ES-I3 (cell line): ENCODE measurements around the gene RBM39.

Source experiments
- H3K36me3 ChIP-seq: 2 replicates; pipeline ENCODE4 v1.6.1; 2013; ENCODE audit warnings: mild to moderate bottlenecking, low read length, control low read depth, moderate library complexity; ENCODE audit not compliant: insufficient read depth
- H3K4me1 ChIP-seq: 2 replicates; pipeline ENCODE4 v1.6.1; 2013; ENCODE audit warnings: mild to moderate bottlenecking, control low read depth, low read length; ENCODE audit not compliant: insufficient read depth
- H3K9ac ChIP-seq: 2 replicates; pipeline ENCODE4 v1.6.1; 2013; ENCODE audit warnings: low read depth, mild to moderate bottlenecking, low read length, moderate library complexity
- H3K9me3 ChIP-seq: 2 replicates; pipeline ENCODE4 v1.6.1; 2013; ENCODE audit warnings: mild to moderate bottlenecking, low read length, moderate library complexity; ENCODE audit not compliant: control insufficient read depth, insufficient read depth

RBM39 gene

DNA sequence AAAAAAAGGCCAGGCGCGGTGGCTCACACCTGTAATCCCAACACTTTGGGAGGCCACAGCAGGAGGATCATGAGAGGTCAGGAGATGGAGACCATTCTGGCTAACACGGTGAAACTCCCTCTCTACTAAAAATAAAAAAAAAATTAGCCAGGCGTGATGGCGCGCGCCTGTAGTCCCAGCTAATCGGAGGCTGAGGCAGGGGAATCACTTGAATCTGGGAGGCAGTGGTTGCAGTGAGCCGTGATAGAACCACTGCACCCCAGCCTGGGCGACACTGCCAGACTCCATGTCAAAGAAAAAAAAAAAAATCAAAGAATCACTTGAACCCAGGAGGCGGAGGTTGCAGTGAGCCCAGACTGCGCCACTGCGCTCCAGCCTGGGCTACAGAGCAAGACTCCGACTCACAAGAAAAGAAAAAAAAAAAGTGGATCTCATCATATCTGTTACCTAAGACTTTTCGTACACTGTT lies 4.2 kb downstream of the RBM39 start:
- no peak overlapping the region for H3K9ac ChIP-seq
- H3K9me3 ChIP-seq = no peaks in the 10 kb centered on the region
- peaks cover 3% of the 10 kb centered on the region; the same call in 1 of the 2 replicates for H3K4me1 ChIP-seq
- H3K36me3 ChIP-seq = peaks cover 48% of the 10 kb centered on the region

GRCh38 chr20:35735826-35736470 lies 6.1 kb downstream of the RBM39 start:
- H3K36me3 ChIP-seq = peaks cover 65% of the 10 kb centered on the region
- H3K4me1 ChIP-seq = peaks cover 3% of the 10 kb centered on the region; the same call in 1 of the 2 replicates
- no peak overlapping the region for H3K9ac ChIP-seq
- H3K9me3 ChIP-seq = no peaks in the 10 kb centered on the region

GRCh38 chr20:35734777-35735649 lies 7.0 kb downstream of the RBM39 start:
- H3K9ac ChIP-seq = no peak overlapping the region
- peaks cover 61% of the 10 kb centered on the region for H3K36me3 ChIP-seq
- H3K9me3 ChIP-seq = no peaks in the 10 kb centered on the region
- H3K4me1 ChIP-seq = no peaks in the 10 kb centered on the region

GRCh38 chr20:35734374-35734773 lies 7.7 kb downstream of the RBM39 start:
- H3K4me1 ChIP-seq = no peaks in the 10 kb centered on the region
- no peaks in the 10 kb centered on the region for H3K9me3 ChIP-seq
- H3K9ac ChIP-seq = no peak overlapping the region
- H3K36me3 ChIP-seq = peaks cover 66% of the 10 kb centered on the region

DNA sequence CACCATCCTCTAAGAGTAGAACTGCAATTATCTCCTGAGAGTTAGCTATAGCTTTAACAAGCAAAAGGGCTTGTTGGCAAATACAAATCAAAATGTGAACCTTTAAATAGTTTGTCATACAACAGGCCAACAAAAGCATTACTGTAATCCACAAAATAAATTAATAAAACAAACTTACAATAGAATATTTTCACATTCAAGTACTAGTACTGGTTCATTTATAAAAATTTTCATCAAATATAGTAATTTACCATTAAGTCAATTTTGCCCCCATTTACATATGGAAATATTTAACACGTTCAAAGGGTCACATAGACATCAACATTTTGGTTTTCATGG lies 9.4 kb downstream of the RBM39 start:
- peaks cover 59% of the 10 kb centered on the region for H3K36me3 ChIP-seq
- H3K4me1 ChIP-seq = no peaks in the 10 kb centered on the region
- no peak overlapping the region for H3K9ac ChIP-seq
- H3K9me3 ChIP-seq = no peaks in the 10 kb centered on the region

DNA sequence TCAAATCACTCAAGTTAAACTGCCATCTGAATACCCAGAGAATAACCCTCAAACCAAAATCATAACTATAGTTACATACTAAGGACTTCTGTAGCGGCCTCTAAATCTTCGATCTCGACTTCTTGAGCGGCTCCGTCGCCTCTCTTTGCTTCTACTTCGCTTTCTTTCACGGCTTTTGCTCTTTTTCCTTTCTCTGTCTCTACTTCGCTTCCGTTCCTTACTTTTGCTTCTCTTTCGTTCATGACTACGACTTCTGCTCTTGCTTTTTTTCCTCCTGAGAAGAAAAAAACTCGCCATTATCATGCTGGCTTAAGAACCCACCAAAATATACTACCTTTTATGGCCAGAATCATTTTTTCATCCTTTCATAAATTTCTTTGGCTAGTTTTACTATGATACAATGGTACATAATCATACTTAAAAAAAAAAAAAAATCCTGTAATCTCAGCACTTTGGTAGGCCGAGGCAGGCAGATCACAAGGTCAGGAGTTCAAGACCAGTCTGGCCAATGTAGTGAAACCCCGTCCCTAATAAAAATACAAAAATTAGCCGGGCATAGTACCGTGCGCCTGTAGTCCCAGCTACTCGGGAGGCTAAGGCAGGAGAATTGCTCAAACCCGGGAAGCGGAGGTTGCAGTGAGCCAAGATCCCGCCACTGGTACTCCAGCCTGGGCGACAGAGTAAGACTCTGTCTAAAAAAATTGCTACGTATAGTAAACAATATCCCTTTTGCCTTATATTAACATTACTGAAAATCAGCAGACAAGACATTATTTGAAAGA lies 10.0 kb downstream of the RBM39 start:
- no peaks in the 10 kb centered on the region for H3K4me1 ChIP-seq
- no peak overlapping the region for H3K9ac ChIP-seq
- H3K36me3 ChIP-seq = peaks cover 62% of the 10 kb centered on the region
- no peaks in the 10 kb centered on the region for H3K9me3 ChIP-seq

- H3K36me3 ChIP-seq = peaks cover 67% of the 10 kb centered on the region
- H3K9ac ChIP-seq = no peak overlapping the region
- H3K9me3 ChIP-seq = no peaks in the 10 kb centered on the region
- H3K4me1 ChIP-seq = no peaks in the 10 kb centered on the region
Observed at GRCh38 chr20:35731469-35731788, 10.6 kb downstream of the RBM39 start.

- H3K36me3 ChIP-seq = peaks cover 64% of the 10 kb centered on the region
- H3K9ac ChIP-seq = no peak overlapping the region
Observed at GRCh38 chr20:35730583-35731468, 11.2 kb downstream of the RBM39 start.

DNA sequence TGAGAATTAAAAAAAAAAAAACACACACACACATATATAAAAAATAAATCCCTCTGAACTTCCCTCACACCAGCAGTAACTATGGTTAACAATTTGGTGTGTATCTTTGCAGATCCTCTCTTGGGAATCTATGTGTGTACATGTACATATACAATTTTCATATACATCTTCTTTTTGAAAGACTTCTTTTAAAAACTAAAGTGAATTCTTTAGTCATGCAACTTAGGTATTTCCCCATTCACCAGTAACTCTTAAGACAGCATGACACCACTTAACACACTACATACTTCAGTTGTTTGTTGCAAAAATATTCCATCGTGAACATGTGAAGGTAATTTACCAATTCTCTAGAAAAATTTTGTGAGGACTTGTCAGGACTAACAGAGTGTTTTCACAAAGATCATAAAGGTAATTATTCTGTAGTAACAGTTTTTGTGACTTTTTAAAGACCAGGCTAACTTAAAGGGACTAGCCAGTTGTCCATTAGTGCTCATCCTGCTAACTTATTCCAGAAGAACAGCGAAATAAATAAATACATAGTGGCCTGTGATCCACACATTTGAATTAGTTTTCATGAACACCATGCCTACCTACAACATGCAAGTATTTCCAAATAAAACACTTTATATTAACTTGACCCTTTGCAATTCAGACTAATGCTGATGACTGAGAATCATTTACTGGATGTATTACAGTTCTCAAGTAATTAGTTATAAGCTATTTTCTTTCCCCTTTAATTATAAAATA lies 12.1 kb downstream of the RBM39 start:
- H3K4me1 ChIP-seq = no peaks in the 10 kb centered on the region
- no peak overlapping the region for H3K9ac ChIP-seq
- H3K9me3 ChIP-seq = no peaks in the 10 kb centered on the region
- peaks cover 62% of the 10 kb centered on the region for H3K36me3 ChIP-seq

More at GRCh38 chr20:35730583-35731468, 11.2 kb downstream of the RBM39 start:
- Histone ChIP-seq H3K9me3 (no peaks in the 10 kb centered on the region), H3K4me1 (no peaks in the 10 kb centered on the region)

GRCh38 chr20:35729283-35729807 lies 12.7 kb downstream of the RBM39 start:
- Histone ChIP-seq H3K36me3 (peaks cover 63% of the 10 kb centered on the region), H3K9ac (no peak overlapping the region), H3K4me1 (no peaks in the 10 kb centered on the region)

GRCh38 chr20:35726842-35727711 lies 15.0 kb downstream of the RBM39 start:
- Histone ChIP-seq H3K9ac (no peak overlapping the region), H3K9me3 (no peaks in the 10 kb centered on the region), H3K4me1 (no peaks in the 10 kb centered on the region), H3K36me3 (peaks cover 58% of the 10 kb centered on the region)

More at GRCh38 chr20:35729283-35729807, 12.7 kb downstream of the RBM39 start:
- no peaks in the 10 kb centered on the region for H3K9me3 ChIP-seq

GRCh38 chr20:35724321-35725230 lies 17.5 kb downstream of the RBM39 start:
- Histone ChIP-seq H3K36me3 (peaks cover 65% of the 10 kb centered on the region), H3K4me1 (no peaks in the 10 kb centered on the region), H3K9ac (no peak overlapping the region), H3K9me3 (no peaks in the 10 kb centered on the region)
